Activated CD8-positive, alpha-beta memory T cell treated with anti-CD3 and anti-CD28 coated beads, Interleukin-2, amount 50 U/mL, for 24 hours (primary cell): ENCODE data around the gene AFF3.
"Not testable (repeated sequence)": the region's sequence is repeated elsewhere in the genome, so short reads cannot be mapped to it uniquely, and the experiment has no call there.

ENCODE experiments used
- DNase-seq: peaks from one replicate; pipeline ENCODE4 v3.0.0-alpha.2; 2020; ENCODE audit errors: extremely low read depth

AFF3 gene

GRCh38 chr2:100148883-100149282 is 6.5 kb upstream of the AFF3 start:
- no peak for DNase-seq

DNA sequence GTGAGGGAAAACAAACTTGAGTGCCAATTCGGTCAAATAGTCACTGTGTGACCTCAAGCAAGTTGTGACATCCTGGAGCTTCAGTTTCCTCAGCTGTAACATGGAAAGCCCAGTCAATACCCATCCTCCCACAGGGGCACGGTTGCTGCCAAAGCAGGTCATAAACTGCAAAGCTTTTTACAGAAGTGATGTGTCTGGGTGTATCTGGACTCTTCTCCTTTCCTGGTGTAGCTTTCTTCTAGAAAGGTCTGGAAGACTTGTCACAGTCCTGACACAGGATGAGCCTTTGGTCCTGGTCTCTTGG is 4.2 kb upstream of the AFF3 start:
- DNase-seq, result no peak

DNA sequence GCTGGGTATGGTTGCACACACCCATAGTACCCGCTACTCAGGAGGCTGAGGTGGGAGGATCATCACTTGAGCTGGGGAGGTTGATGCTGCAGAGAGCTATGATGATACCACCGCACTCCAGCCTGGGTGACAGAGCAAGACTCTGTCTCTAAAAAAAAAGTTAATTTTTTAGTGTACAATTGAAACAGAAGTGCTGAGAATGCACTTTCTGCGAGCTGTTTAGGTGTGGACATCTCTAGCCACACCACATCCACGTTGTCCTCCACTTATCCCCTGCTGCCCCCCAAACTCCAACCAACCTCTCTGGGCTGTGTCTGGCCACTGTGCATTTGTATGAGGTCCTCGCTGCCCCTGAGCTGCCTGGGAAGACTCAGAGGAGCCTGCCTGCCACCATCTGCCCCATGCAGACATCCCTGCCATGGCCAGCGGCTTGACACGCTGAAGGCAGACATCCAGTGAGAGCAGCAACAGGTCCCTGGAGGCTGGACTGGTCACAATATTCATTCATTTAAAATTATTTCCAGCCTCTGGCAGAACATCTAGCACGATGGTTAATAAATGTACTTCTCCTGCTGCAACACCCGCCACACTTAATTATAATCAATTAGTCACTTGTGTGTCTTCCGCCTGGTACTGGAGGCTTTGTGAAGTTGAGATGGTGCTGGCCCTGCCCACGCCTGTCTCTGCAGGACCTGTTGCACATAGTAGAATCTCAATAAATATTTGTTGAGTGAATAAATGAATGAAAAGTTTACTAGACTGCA is 3.7 kb upstream of the AFF3 start:
- no peak for DNase-seq

DNA sequence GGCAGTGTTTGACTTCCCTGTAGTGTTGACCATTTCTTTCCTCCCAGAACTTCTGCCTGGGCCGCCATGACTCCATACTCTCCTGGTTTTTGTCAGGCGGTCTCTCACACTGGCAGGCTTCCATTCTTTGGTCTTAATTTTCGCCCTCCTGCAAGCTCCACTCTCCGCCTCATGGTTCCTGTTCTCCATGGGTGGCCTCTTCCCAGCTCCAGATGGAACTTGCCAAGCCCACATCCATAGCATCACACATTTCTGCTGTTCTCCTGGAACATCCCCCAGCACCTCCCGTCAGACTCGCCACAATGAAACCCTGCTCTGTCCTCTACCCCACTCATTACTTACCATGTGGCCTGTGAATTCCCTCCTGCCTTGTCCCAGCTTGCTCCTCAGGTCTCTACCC is 896 bp upstream of the AFF3 start:
- no peak for DNase-seq

GRCh38 chr2:100141906-100142305 is 484 bp downstream of the AFF3 start:
- no peak for DNase-seq

- DNase-seq, result no peak
Measured at GRCh38 chr2:100140582-100140981, 1.8 kb downstream of the AFF3 start.

DNA sequence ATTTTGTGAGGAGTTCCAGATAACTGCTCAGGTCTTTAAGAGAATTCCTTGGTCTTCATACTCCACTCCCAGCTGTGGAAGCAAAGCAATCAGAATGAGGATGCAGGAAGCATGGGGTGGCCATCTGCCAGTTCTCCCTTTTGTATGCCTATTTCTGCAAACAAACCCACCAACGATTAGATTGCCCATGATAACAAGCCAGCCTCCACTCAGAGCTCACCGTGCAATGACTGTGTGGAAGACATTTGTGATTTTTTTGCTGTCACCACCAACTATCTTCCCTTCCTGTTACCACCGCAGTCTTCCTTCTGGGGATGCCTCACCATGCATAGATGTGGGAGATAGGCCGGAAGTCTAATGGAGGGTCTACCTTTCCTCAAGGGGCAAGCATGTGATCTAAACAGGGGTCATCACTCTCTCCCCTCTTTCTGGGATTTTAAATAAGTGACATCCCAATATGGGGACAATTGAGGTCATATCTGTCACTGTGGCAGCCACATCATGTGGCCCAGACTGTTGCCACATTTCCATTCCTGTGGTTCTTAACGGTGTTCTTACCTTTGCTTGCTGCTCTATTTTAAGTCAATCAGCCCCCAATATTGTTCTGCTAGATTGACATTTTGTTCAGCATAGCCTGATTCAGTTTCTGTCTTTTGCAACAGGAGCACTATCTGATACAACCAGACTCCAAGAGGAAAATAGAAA is 4.4 kb downstream of the AFF3 start:
- DNase-seq, result no peak

DNA sequence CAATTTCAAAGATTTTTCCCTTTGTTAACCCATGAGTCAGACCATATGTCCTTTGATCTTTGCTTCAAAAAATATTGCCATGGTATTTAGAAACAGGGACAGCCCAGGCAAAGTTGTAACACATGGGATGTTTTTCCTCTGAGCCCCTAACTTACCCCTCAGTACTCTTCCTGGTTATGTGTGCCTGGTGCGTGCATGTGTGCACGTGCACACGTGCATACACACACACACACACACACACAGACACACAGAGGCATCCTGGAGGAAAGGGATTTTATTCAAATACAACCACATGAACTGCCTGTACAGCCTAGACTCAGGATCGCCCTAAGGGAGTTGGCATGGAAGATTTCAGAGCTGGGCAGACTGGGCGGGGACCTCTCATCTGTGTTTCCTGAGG is 5.1 kb downstream of the AFF3 start:
- DNase-seq, result no peak

DNA sequence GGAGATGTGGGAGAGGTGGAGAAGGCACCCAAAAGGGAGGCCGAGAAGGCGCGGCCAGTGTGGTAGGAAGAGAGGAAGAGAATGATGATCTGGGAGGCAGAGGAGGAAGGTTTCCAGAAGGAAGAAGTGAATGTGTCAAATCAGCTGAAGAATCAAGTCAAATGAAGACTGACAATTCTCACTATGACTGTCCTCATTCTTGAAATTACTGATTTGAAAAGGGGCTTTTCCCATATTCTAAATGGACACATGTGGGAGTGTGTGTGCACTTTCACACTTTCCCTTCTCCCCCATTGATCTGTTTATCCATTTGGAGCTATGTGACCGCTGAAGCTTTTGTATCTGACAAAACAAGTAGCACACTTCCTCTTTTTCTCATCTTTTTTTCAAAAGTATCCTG is 6.1 kb downstream of the AFF3 start:
- DNase-seq, result no peak

DNA sequence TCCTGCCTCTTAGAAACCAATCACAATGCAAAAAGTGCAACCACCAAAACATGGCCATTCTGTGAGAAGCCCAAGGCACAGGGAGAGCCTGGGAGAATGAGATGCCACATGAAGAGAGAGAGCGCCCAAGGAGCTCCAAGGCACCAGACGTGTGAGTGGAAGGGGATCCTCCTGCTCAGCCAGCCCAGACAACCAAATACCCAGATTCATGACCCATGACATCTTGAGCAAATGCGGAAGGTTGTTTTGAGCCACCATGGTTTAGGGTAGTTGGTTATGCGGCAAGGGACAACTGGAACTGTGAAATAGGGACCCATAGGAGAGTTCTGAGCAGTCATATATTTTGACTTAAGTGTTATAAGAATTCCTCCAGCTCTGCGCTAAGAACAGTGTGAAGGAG is 7.0 kb downstream of the AFF3 start:
- no peak for DNase-seq

GRCh38 chr2:100130595-100131391 is 11.6 kb downstream of the AFF3 start:
- DNase-seq, result no peak

- DNase-seq, result no peak
Measured at GRCh38 chr2:100126897-100127401, 15.4 kb downstream of the AFF3 start.

- DNase-seq, result no peak
Measured at GRCh38 chr2:100126201-100126600, 16.2 kb downstream of the AFF3 start.

GRCh38 chr2:100125626-100126025 is 16.8 kb downstream of the AFF3 start:
- DNase-seq, result no peak

DNA sequence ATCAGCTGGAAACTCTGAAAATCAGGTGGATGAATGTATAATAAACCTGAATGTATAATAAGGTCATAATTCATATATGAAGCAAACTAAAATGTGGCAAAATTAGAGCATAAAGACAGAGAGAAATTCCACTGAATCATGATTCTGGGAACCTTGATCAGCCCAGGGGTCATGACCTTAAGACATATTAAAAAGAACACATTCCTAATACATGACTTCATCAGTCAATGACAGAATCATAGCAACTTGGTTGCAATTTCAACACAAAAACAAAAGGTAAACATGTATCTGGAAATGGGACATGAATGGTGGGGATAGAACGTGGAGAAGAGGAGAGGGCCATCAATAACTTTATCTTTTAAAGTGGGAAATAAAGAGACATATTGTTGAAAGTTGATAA is 17.6 kb downstream of the AFF3 start:
- no peak for DNase-seq

- DNase-seq, result no peak
Measured at GRCh38 chr2:100121124-100121718, 21.2 kb downstream of the AFF3 start.

DNA sequence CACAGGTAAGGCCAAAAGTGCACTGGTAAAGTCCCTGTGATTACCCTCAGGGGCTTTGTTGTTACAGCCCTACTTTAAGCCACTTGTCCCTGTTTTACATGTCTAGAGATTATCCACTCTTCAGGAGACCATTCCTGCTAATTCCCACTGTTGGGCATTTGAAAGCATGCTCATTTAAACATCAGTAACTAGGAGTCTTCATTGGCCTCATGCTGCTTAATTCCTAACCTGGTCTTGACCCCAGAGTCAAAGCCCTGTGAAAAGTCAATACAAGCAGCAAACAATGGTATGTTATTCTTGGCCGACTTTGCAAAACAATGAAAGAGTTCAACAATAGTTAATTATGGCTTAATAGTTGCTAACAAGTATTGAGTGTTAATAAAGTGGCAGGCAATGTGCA is 23.2 kb downstream of the AFF3 start:
- DNase-seq, result no peak

DNA sequence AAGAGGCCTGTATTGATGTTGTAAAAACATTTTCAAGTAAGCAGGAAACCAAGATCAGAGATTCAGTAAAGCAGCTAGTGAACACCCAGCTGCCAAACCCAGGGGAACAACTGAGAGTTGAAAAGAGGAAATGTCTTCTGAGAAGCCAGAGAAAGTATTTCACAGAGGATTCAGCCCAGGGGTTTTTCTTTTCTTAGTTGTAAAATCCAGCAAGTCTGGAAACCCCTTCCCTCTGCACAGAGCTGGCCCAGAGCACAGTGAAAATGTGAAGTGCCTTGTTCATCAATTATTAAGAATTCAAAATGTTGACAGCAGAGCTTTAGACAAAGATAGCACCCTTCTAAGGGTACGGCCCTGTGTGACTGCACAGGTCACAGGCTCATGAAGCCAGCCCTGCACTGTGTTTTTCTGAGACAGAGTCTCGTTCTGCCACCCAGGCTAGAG is 28.4 kb downstream of the AFF3 start:
- no peak for DNase-seq

DNA sequence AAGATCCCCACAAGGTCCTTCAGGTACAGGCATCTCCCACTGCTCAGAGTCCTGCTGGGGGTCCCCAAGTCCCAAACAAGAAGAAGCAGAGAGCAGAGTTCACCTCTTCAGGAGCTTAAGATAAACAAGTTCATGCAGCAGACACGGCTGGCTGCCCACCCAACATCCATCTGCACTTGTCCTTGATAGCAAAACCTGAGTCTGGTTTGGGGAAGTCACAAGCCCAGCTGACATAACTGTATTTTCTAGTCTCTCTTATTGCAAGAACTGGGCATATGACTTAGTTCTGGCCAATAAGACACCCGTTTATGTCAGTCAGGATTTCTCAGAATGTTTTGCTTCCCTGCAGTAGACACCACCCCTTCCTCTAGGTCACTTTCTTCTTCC is 31.8 kb downstream of the AFF3 start:
- DNase-seq, result no peak

GRCh38 chr2:100109986-100110613 is 32.3 kb downstream of the AFF3 start:
- DNase-seq, result no peak

DNA sequence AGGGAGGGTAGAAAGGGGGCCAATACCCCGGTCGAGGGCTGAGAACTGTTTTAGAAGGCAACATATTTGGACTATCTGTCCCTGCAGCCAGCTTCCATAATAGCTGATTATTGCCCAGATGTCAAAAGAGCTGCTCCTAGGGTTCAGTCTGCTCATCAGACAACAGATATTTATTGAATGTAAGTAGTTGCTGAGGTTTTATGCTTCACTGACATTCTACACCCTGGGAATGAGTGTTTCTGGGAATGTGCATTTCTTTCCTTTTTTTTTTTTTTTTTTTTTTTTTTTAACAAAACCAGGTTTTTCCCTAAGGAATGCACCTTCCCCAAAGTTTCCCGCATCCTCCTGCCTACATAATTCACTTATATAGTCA is 33.8 kb downstream of the AFF3 start:
- not testable (repeated sequence) for DNase-seq
